ENCODE data around the gene FBXO3.

- TF ChIP-seq CTCF (IDR thresholded peaks at IDR 0.05) (no peak), ZFX (IDR thresholded peaks at IDR 0.05; ENCODE audit: borderline replicate concordance) (no peak)
These were observed 76.3 kb downstream of the FBXO3 start for GRCh38 chr11:33697997-33698396.
